ENCODE measurements around the gene NUDT16L1.
"Not testable (repeated sequence)": the region's sequence is repeated elsewhere in the genome, so short reads cannot be mapped to it uniquely, and the experiment has no call there.

NUDT16L1 gene

GRCh38 chr16:4724661-4725270 is 31.4 kb downstream of the NUDT16L1 start:
- no peak for DNase-seq

- no peak for DNase-seq
Measured at GRCh38 chr16:4726616-4727015, 33.3 kb downstream of the NUDT16L1 start.

GRCh38 chr16:4728676-4729075 is 35.3 kb downstream of the NUDT16L1 start:
- DNase-seq = no peak

- DNase-seq = no peak
Measured at GRCh38 chr16:4729876-4730275, 36.5 kb downstream of the NUDT16L1 start.

GRCh38 chr16:4733211-4733742 is 39.9 kb downstream of the NUDT16L1 start:
- peak; percentile 25 for DNase-seq

GRCh38 chr16:4733747-4734062 is 40.3 kb downstream of the NUDT16L1 start:
- no peak for DNase-seq

- DNase-seq = peak; percentile 98
Measured at GRCh38 chr16:4734063-4734729, 40.8 kb downstream of the NUDT16L1 start, which contains the start of the genes ANKS3 and DNAAF8. TSS of gene ANKS3 (minus strand) at chr16:4734271. CDS start at chr16:4730149, 4,122 bp downstream. TSS of gene DNAAF8 (plus strand) at chr16:4734537. CDS start at chr16:4736515, 1,978 bp downstream.

- peak; percentile 93 for DNase-seq
Measured at GRCh38 chr16:4734730-4735535, 41.6 kb downstream of the NUDT16L1 start.

- DNase-seq = no peak
Measured at GRCh38 chr16:4736546-4736945, 43.2 kb downstream of the NUDT16L1 start.

GRCh38 chr16:4737545-4737944 is 44.2 kb downstream of the NUDT16L1 start:
- no peak for DNase-seq

- DNase-seq = not testable (repeated sequence)
Measured at GRCh38 chr16:4738370-4738769, 45.0 kb downstream of the NUDT16L1 start.

GRCh38 chr16:4743226-4743878 is 50.0 kb downstream of the NUDT16L1 start:
- peak; percentile 50 for DNase-seq

- peak; percentile 37 for DNase-seq
Measured at GRCh38 chr16:4744555-4745273, 51.4 kb downstream of the NUDT16L1 start.

GRCh38 chr16:4745274-4745569 is 51.9 kb downstream of the NUDT16L1 start:
- no peak for DNase-seq
